GM23338 (cell line): ENCODE results near the gene ITLN1. TPM values are rescaled to one million over a fixed set of nuclear protein-coding genes. Genes with fewer than 3 reads are reported as not detected.

Experiments used
- ATAC-seq: fragments of 200-7000 bp; cut with Tn5 transposase; 3 replicates; pipeline ENCODE4 v1.9.1; 2020
- DNase-seq: peaks from one replicate; pipeline ENCODE4 v3.0.0-alpha.2; 2015; ENCODE audit warnings: low spot score
- H2AFZ ChIP-seq: fragments of 200-600 bp; sonication (generic); 2 replicates; pipeline ENCODE4 v1.8.0; 2016; ENCODE audit warnings: antibody characterized with exemption, mild to moderate bottlenecking, moderate library complexity
- H3F3A ChIP-seq: fragments of 200-600 bp; sonication (generic); replicated peaks from 2 replicates; pipeline ENCODE4 v1.8.0; 2017; ENCODE audit warnings: antibody characterized with exemption, mixed run types, low read depth
- H3K27ac ChIP-seq: fragments of 200-600 bp; sonication (generic); 2 replicates; pipeline ENCODE4 v1.6.1; 2016; ENCODE audit warnings: low read depth
- H3K27me3 ChIP-seq: fragments of 200-600 bp; sonication (generic); 2 replicates; pipeline ENCODE4 v1.8.0; 2016; ENCODE audit warnings: mild to moderate bottlenecking, mixed run types, moderate library complexity; ENCODE audit not compliant: insufficient read depth
- H3K36me3 ChIP-seq: fragments of 200-600 bp; sonication (generic); 2 replicates; pipeline ENCODE4 v1.8.0; 2016; ENCODE audit warnings: mild to moderate bottlenecking; ENCODE audit not compliant: insufficient read depth
- H3K4me1 ChIP-seq: fragments of 200-600 bp; sonication (generic); 2 replicates; pipeline ENCODE4 v1.8.0; 2016; ENCODE audit warnings: mild to moderate bottlenecking, moderate library complexity; ENCODE audit not compliant: insufficient read depth
- H3K4me2 ChIP-seq: fragments of 200-600 bp; sonication (generic); 2 replicates; pipeline ENCODE4 v1.7.1; 2017; ENCODE audit warnings: mixed run types
- H3K4me3 ChIP-seq: fragments of 200-600 bp; sonication (generic); 2 replicates; pipeline ENCODE4 v1.6.1; 2016; ENCODE audit warnings: mixed run types
- H3K79me2 ChIP-seq: fragments of 200-600 bp; sonication (generic); replicated peaks from 2 replicates; pipeline ENCODE4 v1.8.0; 2017; ENCODE audit warnings: mild to moderate bottlenecking; ENCODE audit not compliant: insufficient read depth
- H3K9me2 ChIP-seq: fragments of 200-600 bp; sonication (generic); 2 replicates; pipeline ENCODE4 v1.8.0; 2017; ENCODE audit not compliant: insufficient read depth
- H4K20me1 ChIP-seq: fragments of 200-600 bp; sonication (generic); replicated peaks from 2 replicates; pipeline ENCODE4 v1.8.0; 2017; ENCODE audit warnings: mild to moderate bottlenecking; ENCODE audit not compliant: insufficient read depth
- H3K27ac Mint-ChIP-seq: 2 replicates; pipeline ENCODE4 v1.8.0; 2020; ENCODE audit warnings: inconsistent platforms, mild to moderate bottlenecking, moderate library complexity, mixed read lengths
- H3K27me3 Mint-ChIP-seq: 3 replicates; pipeline ENCODE4 v1.8.0; 2022; ENCODE audit warnings: low read depth, mild to moderate bottlenecking, moderate library complexity, mixed read lengths, inconsistent platforms; ENCODE audit not compliant: insufficient read depth, poor library complexity
- H3K36me3 Mint-ChIP-seq: 3 replicates; pipeline ENCODE4 v1.8.0; 2021; ENCODE audit warnings: low read depth, mild to moderate bottlenecking, inconsistent platforms, moderate library complexity, mixed read lengths
- H3K4me1 Mint-ChIP-seq: 3 replicates; pipeline ENCODE4 v1.8.0; 2020; ENCODE audit warnings: mild to moderate bottlenecking, inconsistent platforms, mixed read lengths
- H3K4me3 Mint-ChIP-seq: 3 replicates; pipeline ENCODE4 v1.8.0; 2021; ENCODE audit warnings: moderate library complexity, mild to moderate bottlenecking, inconsistent platforms, mixed read lengths
- H3K9me3 Mint-ChIP-seq: 3 replicates; pipeline ENCODE4 v1.8.0; 2020; ENCODE audit warnings: moderate library complexity, mild to moderate bottlenecking, inconsistent platforms, mixed read lengths
- CTCF ChIP-seq, 2 experiments: fragments of 200-600 bp in 1 of 2; sonication (generic) in 1 of 2; conservative IDR thresholded peaks; 2 replicates each; pipeline versions ENCODE4 v1.5.1 to v1.6.1; 2016 to 2017; ENCODE audit warnings: antibody characterized with exemption in 2 of 2, low read depth in 2 of 2, mild to moderate bottlenecking in 2 of 2, moderate library complexity in 1 of 2
- ETS1 ChIP-seq: IDR thresholded peaks from 2 replicates; pipeline ENCODE4 v1.6.1; 2016; ENCODE audit warnings: antibody characterized with exemption
- EZH2phosphoT487 ChIP-seq: fragments of 200-600 bp; sonication (generic); IDR thresholded peaks from one replicate; pipeline ENCODE4 v1.8.1; 2018; ENCODE audit warnings: antibody characterized with exemption; ENCODE audit not compliant: unreplicated experiment
- JUNB ChIP-seq: IDR thresholded peaks from one replicate; pipeline ENCODE4 v1.6.1; 2016; ENCODE audit warnings: antibody characterized with exemption; ENCODE audit not compliant: unreplicated experiment
- NANOG ChIP-seq: IDR thresholded peaks from 2 replicates; pipeline ENCODE4 v1.6.1; 2016; ENCODE audit warnings: antibody characterized with exemption, borderline replicate concordance
- POLR2AphosphoS5 ChIP-seq: IDR thresholded peaks from 2 replicates; pipeline ENCODE4 v1.6.1; 2016; ENCODE audit warnings: antibody characterized with exemption, low read depth
- REST ChIP-seq: IDR thresholded peaks from one replicate; pipeline ENCODE4 v1.6.1; 2018; ENCODE audit warnings: antibody characterized with exemption; ENCODE audit not compliant: unreplicated experiment
- polyA plus RNA-seq: library from polyadenylated mRNA; unstranded; fragments of >200 nt; fragmentation: Nextera tagmentation; extraction: Ambion mirVana; gene quantifications from 2 replicates; pipeline ENCODE4 v1.2.1, GENCODE V29; 2016
- total RNA-seq: library from RNA; depleted of rRNA; stranded (reverse); fragments of >200 nt; shearing (Covaris generic); gene quantifications from 2 replicates; pipeline ENCODE4 v1.2.3, GENCODE V29; 2014

ITLN1 gene
- total and polyA plus RNA-seq, 2 experiments from 2014 or later: not detected

DNA sequence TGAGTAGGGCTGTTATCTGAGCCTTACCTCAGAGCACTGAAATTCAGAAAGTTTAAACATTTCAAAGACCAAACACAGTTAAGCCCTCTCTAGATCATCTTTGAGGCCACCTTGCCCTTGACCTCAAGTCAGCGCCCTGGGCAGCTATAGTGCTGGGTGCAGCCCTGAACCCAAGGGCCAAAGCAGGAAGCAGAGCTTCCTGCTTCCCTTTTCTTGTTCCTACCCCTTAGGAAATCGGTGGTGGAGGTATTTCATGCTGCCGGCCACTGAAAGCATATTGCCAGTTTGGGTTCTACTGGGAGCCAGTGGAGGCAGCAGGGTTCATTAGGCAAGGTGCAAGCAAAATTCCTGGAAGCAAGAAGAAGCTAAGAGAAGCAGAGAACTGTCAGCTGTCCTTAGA lies 48.4 kb downstream of the ITLN1 start (continued):
- no peak for TF ChIP-seq REST
- TF ChIP-seq POLR2AphosphoS5: no peak

- no peak overlapping the region for H3K27ac Mint-ChIP-seq
- Histone ChIP-seq H3K9me2 (no peaks in the 10 kb centered on the region), H3F3A (no peaks in the 10 kb centered on the region), H3K4me1 (peaks cover 11% of the 10 kb centered on the region), H3K36me3 (no peaks in the 10 kb centered on the region), H3K4me3 (no peak overlapping the region), H3K27ac (no peak overlapping the region), H2AFZ (0 out of 2 replicates have a peak overlapping the region, but pooled peaks have one; percentile 94), H4K20me1 (no peaks in the 10 kb centered on the region), H3K27me3 (no peaks in the 10 kb centered on the region), H3K4me2 (no peak overlapping the region), H3K79me2 (no peaks in the 10 kb centered on the region)
- H3K27me3 Mint-ChIP-seq: peaks cover 4% of the 10 kb centered on the region
- peaks cover 16% of the 10 kb centered on the region for H3K4me1 Mint-ChIP-seq
- no peaks in the 10 kb centered on the region for H3K36me3 Mint-ChIP-seq
- no peak overlapping the region for H3K4me3 Mint-ChIP-seq
- TF ChIP-seq JUNB (no peak), REST (no peak), CTCF (conservative IDR thresholded peaks at IDR 0.05; ENCODE audit: low read depth in 2 of 2) (no peak), POLR2AphosphoS5 (no peak), EZH2phosphoT487 (no peak), NANOG (no peak), ETS1 (no peak)
- ATAC-seq (no peak), DNase-seq (no peak)
- no peaks in the 10 kb centered on the region for H3K9me3 Mint-ChIP-seq
Observed at GRCh38 chr1:160835751-160836150, 49.2 kb downstream of the ITLN1 start.
